ENCODE results near the gene MAST1. TPM values are rescaled to one million over a fixed set of nuclear protein-coding genes. Genes with fewer than 3 reads are reported as not detected.

The MAST1 gene
- total RNA-seq, 4 donors from 2014 or later: 1.2 TPM; not detected in 3

DNA sequence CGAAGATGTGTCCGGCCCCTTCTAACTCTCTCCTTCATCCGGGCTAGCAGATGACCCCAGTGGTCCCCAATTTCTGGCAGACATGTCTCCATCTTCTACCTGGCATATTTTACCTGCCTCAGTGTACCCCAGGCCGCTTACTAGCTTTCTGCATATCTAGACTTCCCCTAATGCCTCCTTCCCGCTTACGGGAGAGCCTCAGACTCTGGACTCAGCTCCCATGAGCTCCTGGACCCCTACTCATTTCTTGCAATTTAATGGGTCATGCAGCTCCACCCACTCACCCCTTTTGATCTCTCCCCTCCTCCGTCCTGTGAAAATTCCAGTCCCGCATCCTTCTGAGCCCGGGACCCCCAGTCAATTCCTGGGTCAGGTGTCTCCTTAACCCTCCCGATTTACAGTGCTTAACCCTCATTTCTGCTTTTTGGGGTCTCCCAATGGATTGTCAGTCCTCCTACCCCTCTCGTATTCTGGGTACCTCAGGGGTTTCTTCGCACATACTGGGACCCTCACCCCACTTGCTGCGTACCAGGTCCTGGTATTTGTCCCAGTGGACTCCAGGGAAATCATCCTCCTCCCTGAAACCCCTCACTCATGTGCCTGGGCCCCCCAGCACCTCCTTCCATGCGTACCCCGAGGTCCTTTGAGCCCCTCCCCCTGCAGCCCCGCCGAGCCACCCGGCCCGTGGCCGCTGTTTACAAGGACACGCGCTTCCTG, 47.5 kb upstream of the MAST1 start:
- Histone ChIP-seq H3K27ac (peak overlapping the region; percentile 98 to 100), H3K4me1 (peaks cover 0 to 10% of the 10 kb centered on the region in 2 donors), H3K4me3 (peak overlapping the region; percentile 84 to 87), H3K36me3 (no peaks in the 10 kb centered on the region), H3K27me3 (no peaks in the 10 kb centered on the region), H3K9me3 (no peaks in the 10 kb centered on the region)
- TF ChIP-seq POLR2A (IDR thresholded peaks at IDR 0.05) (no peak), CTCF (IDR thresholded peaks at IDR 0.05) (no peak)
- intact Hi-C loops (cut with DNase I; ENCODE audit: low total_unique reads): no loop called here
- DNase-seq: peak in 1 of 2 donors; percentile 46

- intact Hi-C loops (cut with DNase I; ENCODE audit: low total_unique reads): loop anchor here (2.0 kb wide), 1 partner anchor 15 kb away; no protein-coding TSS in a partner anchor
- H3K4me1 ChIP-seq: peaks cover 0 to 10% of the 10 kb centered on the region in 2 donors
- peak; percentile 97 for DNase-seq
Measured at GRCh38 chr19:12791345-12792050, 46.8 kb upstream of the MAST1 start, which contains the start of gene JUNB. TSS of gene JUNB (plus strand) at chr19:12791486. CDS start at chr19:12791772, 286 bp downstream.

DNA sequence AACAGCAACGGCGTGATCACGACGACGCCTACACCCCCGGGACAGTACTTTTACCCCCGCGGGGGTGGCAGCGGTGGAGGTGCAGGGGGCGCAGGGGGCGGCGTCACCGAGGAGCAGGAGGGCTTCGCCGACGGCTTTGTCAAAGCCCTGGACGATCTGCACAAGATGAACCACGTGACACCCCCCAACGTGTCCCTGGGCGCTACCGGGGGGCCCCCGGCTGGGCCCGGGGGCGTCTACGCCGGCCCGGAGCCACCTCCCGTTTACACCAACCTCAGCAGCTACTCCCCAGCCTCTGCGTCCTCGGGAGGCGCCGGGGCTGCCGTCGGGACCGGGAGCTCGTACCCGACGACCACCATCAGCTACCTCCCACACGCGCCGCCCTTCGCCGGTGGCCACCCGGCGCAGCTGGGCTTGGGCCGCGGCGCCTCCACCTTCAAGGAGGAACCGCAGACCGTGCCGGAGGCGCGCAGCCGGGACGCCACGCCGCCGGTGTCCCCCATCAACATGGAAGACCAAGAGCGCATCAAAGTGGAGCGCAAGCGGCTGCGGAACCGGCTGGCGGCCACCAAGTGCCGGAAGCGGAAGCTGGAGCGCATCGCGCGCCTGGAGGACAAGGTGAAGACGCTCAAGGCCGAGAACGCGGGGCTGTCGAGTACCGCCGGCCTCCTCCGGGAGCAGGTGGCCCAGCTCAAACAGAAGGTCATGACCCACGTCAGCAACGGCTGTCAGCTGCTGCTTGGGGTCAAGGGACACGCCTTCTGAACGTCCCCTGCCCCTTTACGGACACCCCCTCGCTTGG, 46.1 kb upstream of the MAST1 start:
- Histone ChIP-seq H3K27ac (peak overlapping the region; percentile 98 to 100), H3K27me3 (no peaks in the 10 kb centered on the region), H3K4me1 (peaks cover 0 to 10% of the 10 kb centered on the region in 2 donors), H3K4me3 (peak overlapping the region; percentile 84 to 87), H3K36me3 (no peaks in the 10 kb centered on the region), H3K9me3 (no peaks in the 10 kb centered on the region)
- intact Hi-C loops (cut with DNase I; ENCODE audit: low total_unique reads): loop anchor here (2.0 kb wide), 1 partner anchor 15 kb away; no protein-coding TSS in a partner anchor
- TF ChIP-seq CTCF (IDR thresholded peaks at IDR 0.05) (peak in 1 of 4 experiments; percentile 14), POLR2A (IDR thresholded peaks at IDR 0.05) (peak in 1 of 2 donors; percentile 35)
- peak; percentile 59 to 61 for DNase-seq

More at GRCh38 chr19:12791345-12792050, 46.8 kb upstream of the MAST1 start, which contains the start of gene JUNB:
- H3K27me3 ChIP-seq: no peaks in the 10 kb centered on the region
- H3K36me3 ChIP-seq: no peaks in the 10 kb centered on the region
- H3K9me3 ChIP-seq: no peaks in the 10 kb centered on the region
- H3K4me3 ChIP-seq: peak within 1 kb of the TSS; percentile 84 to 87
- TF ChIP-seq POLR2A (IDR thresholded peaks at IDR 0.05) (peak; percentile 100), CTCF (IDR thresholded peaks at IDR 0.05) (peak in 1 of 4 experiments; percentile 19)
- peak within 1 kb of the TSS; percentile 98 to 100 for H3K27ac ChIP-seq

DNA sequence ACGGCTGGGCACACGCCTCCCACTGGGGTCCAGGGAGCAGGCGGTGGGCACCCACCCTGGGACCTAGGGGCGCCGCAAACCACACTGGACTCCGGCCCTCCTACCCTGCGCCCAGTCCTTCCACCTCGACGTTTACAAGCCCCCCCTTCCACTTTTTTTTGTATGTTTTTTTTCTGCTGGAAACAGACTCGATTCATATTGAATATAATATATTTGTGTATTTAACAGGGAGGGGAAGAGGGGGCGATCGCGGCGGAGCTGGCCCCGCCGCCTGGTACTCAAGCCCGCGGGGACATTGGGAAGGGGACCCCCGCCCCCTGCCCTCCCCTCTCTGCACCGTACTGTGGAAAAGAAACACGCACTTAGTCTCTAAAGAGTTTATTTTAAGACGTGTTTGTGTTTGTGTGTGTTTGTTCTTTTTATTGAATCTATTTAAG, 45.4 kb upstream of the MAST1 start:
- TF ChIP-seq POLR2A (IDR thresholded peaks at IDR 0.05) (no peak), CTCF (IDR thresholded peaks at IDR 0.05) (no peak)
- Histone ChIP-seq H3K4me3 (peak overlapping the region; percentile 84 to 87), H3K9me3 (no peaks in the 10 kb centered on the region), H3K4me1 (peaks cover 0 to 8% of the 10 kb centered on the region in 2 donors), H3K36me3 (no peaks in the 10 kb centered on the region), H3K27me3 (no peaks in the 10 kb centered on the region), H3K27ac (peak overlapping the region; percentile 98 to 100)
- intact Hi-C loops (cut with DNase I; ENCODE audit: low total_unique reads): loop anchor here (2.0 kb wide), 1 partner anchor 16 kb away; no protein-coding TSS in a partner anchor
- no peak for DNase-seq
